ENCODE results near the gene CPED1.

Gene CPED1

DNA sequence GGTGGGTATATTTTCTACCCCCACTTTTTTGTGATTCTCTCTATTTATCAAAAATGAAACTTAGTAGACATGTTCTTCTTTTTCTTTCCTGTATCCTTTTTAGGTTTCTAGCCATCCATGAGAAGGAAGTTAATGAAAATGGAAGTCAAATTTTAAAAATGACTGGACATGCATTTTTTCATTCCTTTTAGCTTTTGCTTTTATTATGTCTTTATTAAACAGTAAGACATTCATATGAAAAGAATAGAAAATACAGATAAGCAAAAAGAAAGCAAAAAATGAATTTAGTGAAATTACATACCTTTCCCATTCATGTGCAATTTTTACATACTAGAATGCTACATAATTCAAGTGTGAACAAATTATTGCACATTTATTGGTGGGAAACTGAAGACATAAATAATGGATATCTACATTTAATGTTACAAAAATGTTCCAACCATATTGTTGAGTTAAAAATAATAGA lies 88.7 kb downstream of the CPED1 start:
- H3K9me3 Mint-ChIP-seq = no peaks in the 10 kb centered on the region

DNA sequence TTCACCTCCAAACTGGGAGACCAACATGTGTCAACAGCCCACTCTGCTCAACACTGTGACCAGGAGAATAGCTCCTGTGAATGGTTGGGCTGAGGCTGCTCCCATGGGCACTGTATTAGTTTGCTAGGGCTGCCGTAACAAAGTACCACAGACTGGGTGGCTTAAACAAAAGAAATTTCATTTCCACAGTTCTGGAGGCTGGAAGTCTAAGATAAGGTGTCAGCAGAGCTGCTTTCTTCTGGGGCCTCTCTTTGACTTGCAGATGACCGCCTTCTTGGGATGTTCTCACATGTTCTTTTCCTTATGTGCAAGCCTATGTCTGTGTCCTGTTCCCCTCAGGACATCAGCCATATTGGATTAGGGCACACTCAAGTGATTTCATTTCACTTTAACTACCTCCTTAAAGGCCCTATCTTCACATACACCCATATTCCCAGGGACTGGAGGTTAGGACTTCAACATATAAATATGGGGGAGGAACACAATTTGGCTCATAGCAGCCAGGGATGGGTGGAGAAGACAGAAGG lies 90.3 kb downstream of the CPED1 start:
- Mint-ChIP-seq H3K9me3 (no peaks in the 10 kb centered on the region), H3K4me3 (no peak overlapping the region), H3K27me3 (no peaks in the 10 kb centered on the region), H3K4me1 (ENCODE audit: low read depth) (peaks cover 8% of the 10 kb centered on the region), H3K27ac (peak overlapping the region; percentile 11), H3K36me3 (ENCODE audit: low read depth) (no peaks in the 10 kb centered on the region)
- intact Hi-C loops (cut with micrococcal nuclease) = loop anchor here (5.0 kb wide), 1 partner anchor 41 kb away; no protein-coding TSS in a partner anchor

More for the DNA sequence above, 88.7 kb downstream of the CPED1 start:
- intact Hi-C loops (cut with micrococcal nuclease) = loop anchor here (5.0 kb wide), 1 partner anchor 40 kb away; no protein-coding TSS in a partner anchor
- no peak overlapping the region for H3K27ac Mint-ChIP-seq
- no peak overlapping the region for H3K4me3 Mint-ChIP-seq
- no peaks in the 10 kb centered on the region for H3K27me3 Mint-ChIP-seq
- peaks cover 16% of the 10 kb centered on the region for H3K4me1 Mint-ChIP-seq (ENCODE audit: low read depth)
- H3K36me3 Mint-ChIP-seq (ENCODE audit: low read depth) = no peaks in the 10 kb centered on the region

GRCh38 chr7:121079425-121080169 lies 91.1 kb downstream of the CPED1 start:
- Mint-ChIP-seq H3K4me1 (ENCODE audit: low read depth) (peaks cover 6% of the 10 kb centered on the region), H3K27me3 (no peaks in the 10 kb centered on the region), H3K4me3 (no peak overlapping the region), H3K9me3 (no peaks in the 10 kb centered on the region), H3K27ac (peak overlapping the region; percentile 11), H3K36me3 (ENCODE audit: low read depth) (no peaks in the 10 kb centered on the region)
- intact Hi-C loops (cut with micrococcal nuclease) = loop anchor here (5.0 kb wide), 1 partner anchor 42 kb away; no protein-coding TSS in a partner anchor

DNA sequence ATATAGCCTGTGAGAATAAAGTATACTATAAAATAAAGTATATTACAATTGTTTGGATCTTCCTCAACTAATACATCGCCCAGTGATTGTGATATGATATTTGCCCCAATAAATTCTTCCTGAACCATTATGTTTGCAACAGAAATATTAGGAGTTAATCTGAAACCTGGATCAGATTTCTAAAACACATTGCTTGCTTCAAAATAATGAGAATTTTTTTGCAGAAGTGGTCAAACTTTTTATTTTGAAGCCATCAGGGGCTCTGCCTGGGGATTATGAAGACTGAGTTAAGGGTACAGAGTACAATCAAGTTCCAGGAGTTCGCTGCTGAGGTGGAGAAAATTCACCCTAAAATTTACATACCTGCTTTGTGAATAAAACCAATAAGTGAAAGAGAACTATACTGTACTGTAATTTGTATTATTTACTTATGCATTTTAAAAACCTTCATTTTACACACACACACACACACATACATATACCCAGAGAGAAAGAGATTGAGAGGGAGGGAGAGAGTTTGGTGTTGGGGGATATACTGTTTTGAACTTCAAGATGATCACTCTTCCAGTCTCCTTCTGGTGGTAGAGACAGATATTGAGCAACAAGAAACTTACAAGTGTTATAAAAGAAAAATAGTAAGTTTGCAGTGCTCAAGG lies 91.9 kb downstream of the CPED1 start:
- Mint-ChIP-seq H3K27me3 (no peaks in the 10 kb centered on the region), H3K36me3 (ENCODE audit: low read depth) (no peaks in the 10 kb centered on the region)

DNA sequence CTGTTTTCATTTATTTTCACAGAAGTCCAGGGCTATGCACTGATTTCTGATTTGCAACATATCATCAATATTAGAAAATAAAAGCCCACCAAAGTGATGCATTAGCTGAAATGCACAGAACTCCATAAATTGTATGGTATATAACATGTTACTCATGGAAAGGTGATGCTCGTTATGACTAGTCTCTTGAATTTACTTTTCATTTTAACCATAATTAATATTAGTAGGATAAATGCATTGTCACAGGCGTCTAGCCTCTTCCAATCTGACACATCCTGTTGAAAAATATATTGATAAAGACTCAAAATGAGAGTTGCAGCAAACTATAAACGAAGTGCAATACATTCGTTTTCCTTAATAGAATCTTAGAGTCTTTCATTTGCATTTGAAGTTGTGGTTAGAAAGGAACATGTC lies 92.4 kb downstream of the CPED1 start:
- H3K27me3 Mint-ChIP-seq = no peaks in the 10 kb centered on the region
- H3K4me1 Mint-ChIP-seq (ENCODE audit: low read depth) = peaks cover 6% of the 10 kb centered on the region
- H3K27ac Mint-ChIP-seq = no peak overlapping the region
- H3K36me3 Mint-ChIP-seq (ENCODE audit: low read depth) = no peaks in the 10 kb centered on the region
- no peaks in the 10 kb centered on the region for H3K9me3 Mint-ChIP-seq
- no peak overlapping the region for H3K4me3 Mint-ChIP-seq
- intact Hi-C loops (cut with micrococcal nuclease) = loop anchor here (1.0 kb wide), 1 partner anchor 94 kb away; no protein-coding TSS in a partner anchor

More for the DNA sequence above, 91.9 kb downstream of the CPED1 start:
- no peak overlapping the region for H3K27ac Mint-ChIP-seq
- H3K4me1 Mint-ChIP-seq (ENCODE audit: low read depth) = peaks cover 6% of the 10 kb centered on the region
- H3K9me3 Mint-ChIP-seq = no peaks in the 10 kb centered on the region
- intact Hi-C loops (cut with micrococcal nuclease) = no loop called here
- H3K4me3 Mint-ChIP-seq = no peak overlapping the region

DNA sequence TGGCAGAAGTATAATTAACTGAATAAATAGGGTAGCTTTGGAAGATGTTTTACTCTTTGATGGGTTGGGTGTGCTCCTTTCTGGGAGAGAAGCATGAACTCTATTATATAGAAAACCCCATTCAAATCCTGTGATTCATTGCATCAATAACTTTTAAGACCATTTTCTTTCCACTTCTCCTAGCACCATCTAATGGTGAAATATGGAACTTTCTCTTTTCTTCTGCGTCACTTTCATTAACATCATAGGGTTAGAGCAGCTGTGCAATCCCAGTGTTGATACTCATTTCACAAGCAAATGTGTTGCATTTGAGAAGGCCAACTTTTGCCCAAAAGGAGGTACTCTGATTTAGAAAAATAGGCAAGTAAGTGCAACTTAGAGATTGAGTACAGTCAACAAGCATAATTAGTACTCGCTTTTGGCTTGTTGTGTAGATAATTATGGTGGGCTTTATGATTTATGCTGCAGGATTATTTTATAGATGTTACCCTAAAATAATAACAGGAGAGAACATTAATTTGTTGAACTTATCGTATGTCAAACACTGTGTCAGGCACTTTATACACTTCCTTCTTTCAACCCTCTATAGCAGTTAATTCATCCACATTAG lies 92.9 kb downstream of the CPED1 start:
- intact Hi-C loops (cut with micrococcal nuclease) = loop anchor here (1.0 kb wide), 1 partner anchor 94 kb away; no protein-coding TSS in a partner anchor
- Mint-ChIP-seq H3K4me1 (ENCODE audit: low read depth) (peaks cover 6% of the 10 kb centered on the region), H3K4me3 (no peak overlapping the region), H3K27me3 (no peaks in the 10 kb centered on the region), H3K9me3 (no peaks in the 10 kb centered on the region), H3K36me3 (ENCODE audit: low read depth) (no peaks in the 10 kb centered on the region), H3K27ac (no peak overlapping the region)

DNA sequence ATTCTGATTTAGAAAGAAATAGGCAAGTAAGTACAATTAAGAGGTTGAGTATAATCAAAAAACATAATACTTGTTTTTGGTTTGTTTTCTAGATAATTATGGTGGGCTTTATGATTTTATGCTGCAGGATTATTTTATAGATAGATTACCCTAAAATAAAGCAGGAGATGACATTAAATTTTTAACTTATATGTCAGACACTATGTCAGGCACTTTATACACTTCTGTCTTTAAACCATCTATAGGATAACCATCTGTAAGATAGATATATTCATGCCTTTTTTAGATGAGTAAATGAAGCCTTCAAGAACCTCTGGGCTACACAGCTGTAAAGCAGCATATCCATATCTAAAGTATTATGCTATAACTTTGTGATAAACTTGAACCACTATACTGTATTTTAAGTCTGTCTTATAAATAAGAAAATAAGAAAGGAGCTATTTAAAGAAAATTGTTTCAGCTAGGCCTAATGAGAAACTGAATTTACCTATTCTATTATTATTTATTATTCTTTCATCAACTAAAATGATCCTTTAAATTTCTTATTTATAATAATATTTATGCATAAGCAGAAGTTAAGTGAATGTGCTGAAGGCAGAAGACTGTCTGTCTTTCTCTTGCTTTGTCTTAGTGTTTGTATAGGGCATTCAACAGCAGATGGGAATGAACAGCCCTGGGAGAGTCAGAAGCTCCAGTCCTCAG lies 94.0 kb downstream of the CPED1 start:
- no peaks in the 10 kb centered on the region for H3K36me3 Mint-ChIP-seq (ENCODE audit: low read depth)
- H3K4me3 Mint-ChIP-seq = no peak overlapping the region
- no peaks in the 10 kb centered on the region for H3K4me1 Mint-ChIP-seq (ENCODE audit: low read depth)
- H3K27me3 Mint-ChIP-seq = no peaks in the 10 kb centered on the region
- H3K9me3 Mint-ChIP-seq = no peaks in the 10 kb centered on the region
- intact Hi-C loops (cut with micrococcal nuclease) = no loop called here
- no peak overlapping the region for H3K27ac Mint-ChIP-seq

DNA sequence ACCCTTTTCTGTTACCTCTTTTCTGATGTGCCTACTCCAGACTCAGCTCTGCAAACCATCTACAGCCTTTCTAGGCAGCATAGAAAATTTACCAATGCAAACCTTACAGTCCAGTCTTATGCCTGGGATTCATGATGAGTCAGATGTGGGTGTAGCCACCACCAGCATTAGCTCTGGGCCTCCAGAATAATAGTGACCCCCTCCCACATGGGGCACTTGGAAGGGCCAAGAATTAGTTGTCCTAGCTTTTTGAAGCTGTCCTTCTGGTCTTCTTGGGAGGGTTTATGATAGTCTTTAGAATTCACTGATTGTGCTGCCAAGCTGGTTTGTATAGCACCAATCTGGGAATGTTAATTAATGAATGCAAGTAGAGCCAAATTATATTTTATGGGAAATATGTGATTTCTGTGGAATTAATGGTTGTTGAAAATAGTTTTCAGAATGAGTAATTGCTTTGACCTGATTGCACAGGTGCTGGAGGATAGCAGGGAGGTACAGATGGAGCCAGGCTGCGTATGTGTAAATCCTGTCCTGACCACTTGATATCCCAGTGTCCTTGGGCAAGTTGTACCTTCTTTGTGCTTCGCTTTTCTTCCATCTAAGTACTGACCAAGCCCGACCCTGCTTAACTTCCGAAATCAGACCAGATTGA lies 94.8 kb downstream of the CPED1 start:
- intact Hi-C loops (cut with micrococcal nuclease) = no loop called here
- no peaks in the 10 kb centered on the region for H3K27me3 Mint-ChIP-seq
- no peak overlapping the region for H3K27ac Mint-ChIP-seq
- no peak overlapping the region for H3K4me3 Mint-ChIP-seq
- H3K9me3 Mint-ChIP-seq = no peaks in the 10 kb centered on the region
- H3K36me3 Mint-ChIP-seq (ENCODE audit: low read depth) = no peaks in the 10 kb centered on the region
- no peaks in the 10 kb centered on the region for H3K4me1 Mint-ChIP-seq (ENCODE audit: low read depth)

- Mint-ChIP-seq H3K27ac (no peak overlapping the region), H3K9me3 (no peaks in the 10 kb centered on the region), H3K4me3 (no peak overlapping the region), H3K36me3 (ENCODE audit: low read depth) (no peaks in the 10 kb centered on the region), H3K4me1 (ENCODE audit: low read depth) (no peaks in the 10 kb centered on the region), H3K27me3 (no peaks in the 10 kb centered on the region)
- intact Hi-C loops (cut with micrococcal nuclease) = no loop called here
Measured at GRCh38 chr7:121083790-121084251, 95.3 kb downstream of the CPED1 start.

DNA sequence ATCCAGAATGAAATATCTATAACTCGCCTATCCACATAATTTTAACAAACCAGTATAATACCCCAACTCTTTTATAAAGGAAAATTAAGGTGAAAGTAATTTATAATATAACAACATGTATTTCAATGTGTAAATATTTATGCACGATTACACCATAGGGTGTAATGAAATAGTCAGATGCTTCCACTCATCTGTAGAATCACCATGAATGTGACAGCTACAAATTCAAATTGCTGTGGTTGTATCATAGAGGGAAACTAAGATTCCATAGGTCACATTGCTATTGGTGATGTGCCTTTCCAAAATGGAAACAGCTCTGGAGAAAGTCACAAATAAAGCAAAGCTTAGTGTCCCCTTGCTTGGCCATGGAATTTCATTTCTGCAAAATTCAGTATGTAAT lies 95.7 kb downstream of the CPED1 start:
- Mint-ChIP-seq H3K4me3 (no peak overlapping the region), H3K27me3 (no peaks in the 10 kb centered on the region), H3K27ac (no peak overlapping the region), H3K36me3 (ENCODE audit: low read depth) (no peaks in the 10 kb centered on the region), H3K4me1 (ENCODE audit: low read depth) (no peaks in the 10 kb centered on the region), H3K9me3 (no peaks in the 10 kb centered on the region)
- intact Hi-C loops (cut with micrococcal nuclease) = no loop called here

- intact Hi-C loops (cut with micrococcal nuclease) = no loop called here
- Mint-ChIP-seq H3K36me3 (ENCODE audit: low read depth) (no peaks in the 10 kb centered on the region), H3K27ac (no peak overlapping the region), H3K9me3 (no peaks in the 10 kb centered on the region), H3K4me1 (ENCODE audit: low read depth) (no peaks in the 10 kb centered on the region), H3K27me3 (no peaks in the 10 kb centered on the region), H3K4me3 (no peak overlapping the region)
Measured at GRCh38 chr7:121084748-121085336, 96.3 kb downstream of the CPED1 start.

DNA sequence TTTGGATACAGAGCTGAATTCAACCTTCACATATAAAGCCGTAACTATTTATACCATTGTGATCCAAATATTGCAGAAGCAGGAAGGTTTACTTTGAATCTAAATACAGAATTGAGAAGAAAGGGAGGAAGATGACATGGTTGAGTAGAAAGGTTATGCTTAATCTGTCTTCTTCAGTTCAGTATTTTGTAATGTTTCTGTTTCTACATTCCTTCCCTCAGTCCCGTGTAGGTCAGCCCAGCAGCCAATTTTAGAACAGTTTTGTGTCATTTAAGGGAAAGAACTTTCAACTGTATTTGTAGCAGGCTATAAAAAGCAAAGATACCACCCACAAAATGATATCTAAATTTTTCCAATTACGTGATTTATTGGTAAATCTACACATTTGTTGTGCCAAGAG lies 97.4 kb downstream of the CPED1 start:
- Mint-ChIP-seq H3K4me1 (ENCODE audit: low read depth) (no peaks in the 10 kb centered on the region), H3K27ac (no peak overlapping the region), H3K9me3 (no peaks in the 10 kb centered on the region), H3K36me3 (ENCODE audit: low read depth) (no peaks in the 10 kb centered on the region), H3K4me3 (no peak overlapping the region), H3K27me3 (no peaks in the 10 kb centered on the region)
- intact Hi-C loops (cut with micrococcal nuclease) = no loop called here

DNA sequence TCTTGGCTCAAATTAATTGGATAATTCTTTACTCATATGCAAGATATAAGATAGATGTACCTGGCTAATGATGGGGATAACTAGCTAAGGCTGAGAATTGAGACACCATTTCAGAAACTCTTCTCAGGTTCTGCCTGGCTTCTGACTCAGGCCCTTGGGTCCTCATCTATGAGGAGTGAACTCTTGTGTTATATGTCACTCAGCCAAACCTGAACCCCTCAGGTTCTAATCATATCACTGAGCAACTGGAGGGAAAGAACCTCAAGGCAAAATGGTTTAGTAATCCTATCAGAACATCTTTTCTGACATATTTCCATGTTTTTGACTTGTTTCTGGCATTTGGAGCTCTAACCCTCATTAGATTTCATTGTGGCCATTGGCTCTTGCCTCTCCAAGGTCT lies 100.4 kb downstream of the CPED1 start:
- intact Hi-C loops (cut with micrococcal nuclease) = no loop called here
- no peaks in the 10 kb centered on the region for H3K27me3 Mint-ChIP-seq
- no peaks in the 10 kb centered on the region for H3K4me1 Mint-ChIP-seq (ENCODE audit: low read depth)
- H3K36me3 Mint-ChIP-seq (ENCODE audit: low read depth) = no peaks in the 10 kb centered on the region
- no peaks in the 10 kb centered on the region for H3K9me3 Mint-ChIP-seq
- H3K27ac Mint-ChIP-seq = no peak overlapping the region
- H3K4me3 Mint-ChIP-seq = no peak overlapping the region
